ENCODE data around the gene ALS2CL.

The ALS2CL gene

DNA sequence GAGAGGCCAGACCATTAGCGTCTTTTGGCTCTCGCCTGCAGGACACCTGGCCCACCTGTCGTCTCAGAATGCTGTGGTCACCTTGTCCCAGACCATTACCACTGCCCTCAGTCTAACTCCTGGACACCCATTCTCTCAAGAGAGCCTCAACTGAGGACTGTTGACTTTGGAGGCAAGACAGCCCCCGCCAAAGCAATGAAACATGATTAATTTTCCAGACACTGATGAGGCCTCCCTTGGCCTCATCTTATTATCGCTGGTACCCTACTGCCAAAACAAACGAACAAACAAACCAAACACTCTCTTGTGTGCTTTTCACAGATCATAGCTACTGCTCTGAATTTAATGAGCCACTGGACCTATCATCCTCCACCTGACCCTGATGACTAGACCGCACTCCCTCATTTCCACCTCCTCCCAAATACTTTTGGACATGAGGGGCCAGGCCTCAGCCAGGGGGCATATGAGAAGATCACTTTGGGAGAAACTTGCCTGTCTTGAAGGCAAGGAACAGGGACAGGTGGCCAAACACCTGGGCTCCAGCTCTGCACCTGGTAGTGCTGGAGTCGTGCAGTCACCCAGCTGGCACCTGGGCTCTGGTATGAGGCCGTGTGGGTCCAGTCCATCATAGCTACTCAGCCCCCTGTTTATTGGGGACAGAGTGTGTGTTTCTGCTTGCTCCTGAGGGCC, 27.6 kb downstream of the ALS2CL start:
- DNase-seq (ENCODE audit: low read depth in 2 of 2): no peak
- TF ChIP-seq, protein P1, sequence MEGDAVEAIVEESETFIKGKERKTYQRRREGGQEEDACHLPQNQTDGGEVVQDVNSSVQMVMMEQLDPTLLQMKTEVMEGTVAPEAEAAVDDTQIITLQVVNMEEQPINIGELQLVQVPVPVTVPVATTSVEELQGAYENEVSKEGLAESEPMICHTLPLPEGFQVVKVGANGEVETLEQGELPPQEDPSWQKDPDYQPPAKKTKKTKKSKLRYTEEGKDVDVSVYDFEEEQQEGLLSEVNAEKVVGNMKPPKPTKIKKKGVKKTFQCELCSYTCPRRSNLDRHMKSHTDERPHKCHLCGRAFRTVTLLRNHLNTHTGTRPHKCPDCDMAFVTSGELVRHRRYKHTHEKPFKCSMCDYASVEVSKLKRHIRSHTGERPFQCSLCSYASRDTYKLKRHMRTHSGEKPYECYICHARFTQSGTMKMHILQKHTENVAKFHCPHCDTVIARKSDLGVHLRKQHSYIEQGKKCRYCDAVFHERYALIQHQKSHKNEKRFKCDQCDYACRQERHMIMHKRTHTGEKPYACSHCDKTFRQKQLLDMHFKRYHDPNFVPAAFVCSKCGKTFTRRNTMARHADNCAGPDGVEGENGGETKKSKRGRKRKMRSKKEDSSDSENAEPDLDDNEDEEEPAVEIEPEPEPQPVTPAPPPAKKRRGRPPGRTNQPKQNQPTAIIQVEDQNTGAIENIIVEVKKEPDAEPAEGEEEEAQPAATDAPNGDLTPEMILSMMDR (IDR thresholded peaks at IDR 0.05; ENCODE audit: low read depth, low read length): no peak

DNA sequence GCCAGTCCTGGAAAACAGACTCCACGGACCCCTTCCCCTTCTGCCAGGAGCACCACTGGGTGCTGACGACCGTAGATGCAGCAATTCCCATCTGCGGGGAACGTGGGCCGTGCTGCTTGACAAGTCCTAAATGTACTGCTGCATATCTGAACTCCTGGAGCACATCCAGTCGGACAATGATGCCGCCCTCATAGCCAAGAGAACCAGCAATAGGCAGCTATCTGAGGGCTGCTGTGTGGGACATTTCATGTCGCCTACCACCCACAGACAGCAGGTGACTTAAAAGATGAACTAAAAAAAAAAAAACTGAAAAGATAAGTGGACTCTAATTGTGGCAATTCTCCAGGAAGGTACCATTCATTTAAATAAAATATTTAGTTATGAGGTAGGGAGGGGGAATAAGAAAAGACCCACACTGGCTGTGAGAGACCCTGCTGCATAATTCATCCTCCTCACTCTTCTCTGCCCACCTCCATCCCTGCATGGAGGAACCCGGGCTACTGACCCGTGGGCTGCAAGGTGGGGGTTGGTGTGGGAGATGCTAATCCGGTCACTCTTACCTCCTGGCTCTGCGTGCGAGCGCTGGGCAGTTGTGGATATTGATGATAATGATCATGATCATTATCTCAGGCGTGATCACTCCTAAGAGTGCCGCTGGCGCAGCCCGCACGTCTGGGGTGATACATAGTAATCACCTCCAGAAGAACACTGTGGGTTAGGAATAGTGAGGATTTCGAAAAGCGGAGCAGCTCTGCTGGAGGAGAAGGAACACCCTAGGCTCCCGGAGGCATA, 28.3 kb downstream of the ALS2CL start:
- TF ChIP-seq, protein P1 (IDR thresholded peaks at IDR 0.05; ENCODE audit: low read depth, low read length): no peak
- no peak overlapping the region for H3K4me3 ChIP-seq (replicated peaks in 1 of 2; ENCODE audit: low read depth in 2 of 2, low read length in 2 of 2)
- DNase-seq (ENCODE audit: low read depth in 2 of 2): no peak

More for the DNA sequence above, 27.6 kb downstream of the ALS2CL start:
- H3K4me3 ChIP-seq (replicated peaks in 1 of 2; ENCODE audit: low read depth in 2 of 2, low read length in 2 of 2): no peak overlapping the region

DNA sequence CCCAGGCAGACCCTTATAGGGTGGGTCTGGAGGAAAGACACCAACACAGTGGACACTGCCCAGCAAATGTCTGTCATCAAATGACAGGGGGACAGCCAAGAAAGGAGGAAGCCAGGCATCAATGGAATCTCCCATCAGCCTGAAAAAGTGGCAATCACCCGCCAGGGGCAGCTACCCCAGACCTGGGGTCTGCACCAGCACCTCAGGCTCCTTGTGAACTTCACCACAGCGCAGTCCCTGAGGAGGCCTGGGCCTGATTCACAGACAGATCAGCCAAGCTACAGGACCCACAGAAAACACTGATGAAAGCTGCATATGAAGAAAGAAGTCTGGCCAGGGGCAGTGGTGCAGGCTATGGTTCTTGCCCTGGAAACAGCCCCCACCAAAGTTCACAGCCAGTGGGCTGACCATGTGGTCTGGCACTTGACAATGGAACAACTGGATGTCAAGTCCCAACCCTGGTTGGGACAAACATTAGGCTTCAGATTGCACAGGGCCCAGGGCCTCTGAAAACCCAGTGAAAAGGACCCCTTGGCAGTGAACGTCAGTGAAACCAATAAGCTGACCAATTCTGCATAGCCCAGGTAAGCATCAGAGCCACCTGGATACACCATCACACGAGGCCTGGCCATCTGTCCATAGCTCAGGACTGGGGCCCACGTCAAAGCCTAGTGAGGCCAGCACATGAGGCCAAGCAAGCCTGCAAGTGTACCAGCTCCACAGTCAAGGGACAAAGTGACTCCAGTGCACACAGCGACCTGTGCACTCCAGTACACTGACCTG, 29.1 kb downstream of the ALS2CL start:
- DNase-seq (ENCODE audit: low read depth in 2 of 2): no peak
- H3K4me3 ChIP-seq (replicated peaks in 1 of 2; ENCODE audit: low read depth in 2 of 2, low read length in 2 of 2): no peak overlapping the region
- TF ChIP-seq, protein P1 (IDR thresholded peaks at IDR 0.05; ENCODE audit: low read depth, low read length): no peak

DNA sequence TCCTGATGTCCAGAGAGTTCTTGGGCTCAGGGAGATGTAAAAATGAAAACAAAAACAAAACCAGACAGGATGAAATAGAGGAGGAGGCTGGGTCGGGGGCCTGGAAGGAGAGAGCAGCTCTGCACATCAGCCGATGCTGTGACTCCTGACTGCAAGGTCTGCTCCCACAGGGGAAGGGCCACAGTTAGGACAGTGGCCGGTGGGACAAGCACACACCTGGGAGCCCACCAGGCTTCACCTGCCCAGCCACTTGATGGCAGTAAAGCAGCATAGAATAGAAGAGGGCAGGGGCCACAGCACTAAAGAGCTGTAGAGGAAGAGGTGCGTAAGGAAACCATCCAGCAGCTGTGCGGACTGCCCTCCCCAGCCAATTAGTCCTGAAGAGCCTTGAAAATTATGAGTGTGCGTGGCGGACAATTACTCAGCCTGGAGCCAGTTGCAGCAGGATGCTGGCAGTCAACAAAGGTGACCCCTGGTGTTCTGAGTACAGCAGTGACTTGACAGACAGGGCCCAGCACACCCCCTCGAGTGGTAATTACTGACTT, 29.8 kb downstream of the ALS2CL start:
- peak in 1 of 2 donors; percentile 13 for DNase-seq (ENCODE audit: low read depth in 2 of 2)
- TF ChIP-seq, protein P1 (IDR thresholded peaks at IDR 0.05; ENCODE audit: low read depth, low read length): no peak
- H3K4me3 ChIP-seq (replicated peaks in 1 of 2; ENCODE audit: low read depth in 2 of 2, low read length in 2 of 2): no peak overlapping the region

DNA sequence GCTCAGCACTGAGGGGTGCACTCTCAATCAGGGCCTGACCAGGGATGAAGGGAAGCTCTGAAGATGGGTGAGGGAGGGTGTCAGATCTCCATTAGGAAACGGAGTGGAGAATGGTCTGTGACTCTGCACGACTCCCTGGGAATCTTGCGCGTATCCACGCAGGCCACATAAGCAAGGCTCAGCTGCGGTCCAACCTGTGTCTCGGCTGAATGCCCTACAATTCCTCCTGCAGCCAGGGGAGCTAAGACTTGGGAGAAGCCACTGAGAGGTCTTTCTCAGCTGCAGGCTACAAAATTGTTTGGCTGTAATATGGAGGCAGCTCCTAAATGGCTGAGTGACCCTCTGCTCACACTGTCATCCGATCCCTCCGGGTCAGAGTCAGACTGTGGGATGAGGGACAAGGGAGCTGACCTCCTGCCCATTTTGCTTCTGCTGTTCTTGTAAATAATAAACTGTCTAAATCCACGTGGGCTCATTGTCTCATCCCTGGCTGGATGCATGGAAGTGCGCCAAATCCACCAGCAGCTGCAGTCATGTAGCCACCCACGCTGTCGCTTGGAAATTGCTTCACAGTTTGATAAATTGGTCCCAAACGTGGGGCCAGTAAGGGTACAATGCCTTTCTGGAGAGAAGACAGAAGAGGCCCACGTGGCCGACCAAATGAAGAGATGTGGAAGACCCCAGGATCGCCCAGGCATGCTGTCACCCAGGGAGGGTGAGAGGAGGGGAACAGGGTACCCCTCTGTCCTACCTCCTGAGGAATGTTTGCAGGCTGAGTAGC, 30.5 kb downstream of the ALS2CL start:
- peak; percentile 32 to 33 for DNase-seq (ENCODE audit: low read depth in 2 of 2)

More for the DNA sequence above, 30.5 kb downstream of the ALS2CL start:
- H3K4me3 ChIP-seq (replicated peaks in 1 of 2; ENCODE audit: low read depth in 2 of 2, low read length in 2 of 2): no peak overlapping the region
- TF ChIP-seq, protein P1 (IDR thresholded peaks at IDR 0.05; ENCODE audit: low read depth, low read length): no peak
